ENCODE results near the gene PIP5K1C. TPM values are rescaled to one million over a fixed set of nuclear protein-coding genes. Genes with fewer than 3 reads are reported as not detected.
"Not testable (repeated sequence)": the region's sequence is repeated elsewhere in the genome, so short reads cannot be mapped to it uniquely, and the experiment has no call there.

The PIP5K1C gene
- total RNA-seq, 6 experiments from 2014 or later: 5.3 to 9.8 (median 7.6) TPM

DNA sequence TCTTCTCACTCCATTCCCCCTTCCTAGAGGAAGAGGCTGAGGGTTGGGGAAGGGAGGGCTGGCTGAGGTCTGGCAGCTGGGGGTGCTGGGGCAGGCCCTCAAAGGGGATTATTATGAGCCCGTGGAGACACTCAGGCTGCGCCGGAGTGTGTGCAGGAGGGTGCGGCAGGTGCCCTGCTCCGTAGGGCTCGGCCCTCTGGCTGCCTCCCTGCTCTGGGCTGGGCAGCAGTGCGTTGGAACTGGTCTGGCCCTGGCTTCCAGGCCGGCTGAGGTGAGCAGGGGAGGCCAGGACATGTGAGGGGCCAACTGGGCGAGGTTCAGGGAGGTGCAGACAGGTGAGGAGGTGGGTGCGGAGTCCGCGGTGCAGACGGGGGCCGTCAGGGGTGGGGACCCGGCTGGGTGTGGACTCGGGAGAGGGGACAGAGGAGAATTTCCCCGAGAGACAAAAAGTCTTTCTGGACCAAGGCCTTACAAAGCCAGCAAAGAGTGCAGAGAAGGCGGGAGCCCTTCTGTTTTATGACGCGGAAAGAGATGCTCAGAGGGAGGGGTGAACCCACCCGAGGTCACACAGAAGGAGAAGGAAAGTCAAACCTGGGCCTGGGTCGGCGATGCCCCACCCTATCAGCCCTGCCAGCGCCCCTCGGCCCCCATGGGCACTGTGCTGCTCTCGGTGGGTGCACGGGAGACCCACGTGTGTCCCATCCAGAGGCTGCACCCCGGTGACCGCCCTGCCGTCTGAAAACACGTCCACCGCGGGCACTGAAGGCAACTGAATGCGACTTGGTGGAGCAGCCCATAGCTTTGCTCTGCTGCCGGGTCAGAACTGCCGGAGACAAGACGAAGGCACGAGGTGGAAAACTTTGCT is 31.0 kb downstream of the PIP5K1C start:
- no peak overlapping the region for H3K4me3 ChIP-seq
- DNase-seq: no peak

GRCh38 chr19:3668331-3669081 is 31.8 kb downstream of the PIP5K1C start:
- ATAC-seq: no peak
- no peak for TF ChIP-seq POLR2A (IDR thresholded peaks at IDR 0.05)
- no peak for TF ChIP-seq CTCF (IDR thresholded peaks at IDR 0.05)
- H3K27me3 ChIP-seq: no peaks in the 10 kb centered on the region
- H3K4me3 ChIP-seq: no peak overlapping the region
- H3K4me1 ChIP-seq: no peaks in the 10 kb centered on the region
- intact Hi-C loops (cut with DNase I): loop anchor here (5.0 kb wide), 2 partner anchors 34 to 39 kb away; partner anchors contain the start of genes PIP5K1C (in 1 of the 2) and TJP3 (in 1 of the 2)
- H3K36me3 ChIP-seq: no peaks in the 10 kb centered on the region
- DNase-seq: no peak
- no peak overlapping the region for H3K27ac ChIP-seq
- 83% methylated on average over 8 of the region's 34 CpGs for WGBS (ENCODE audit: insufficient coverage, low coverage, low lambda C conversion rate, missing lambda C conversion rate)
- H3K9me3 ChIP-seq: no peaks in the 10 kb centered on the region

More for the DNA sequence above, 31.0 kb downstream of the PIP5K1C start:
- Histone ChIP-seq H3K9me3 (no peaks in the 10 kb centered on the region), H3K27ac (no peak overlapping the region), H3K4me1 (no peaks in the 10 kb centered on the region), H3K36me3 (no peaks in the 10 kb centered on the region), H3K27me3 (no peaks in the 10 kb centered on the region)
- ATAC-seq: no peak
- 90% methylated on average over 14 of the region's 39 CpGs for WGBS (ENCODE audit: insufficient coverage, low coverage, low lambda C conversion rate, missing lambda C conversion rate)
- intact Hi-C loops (cut with DNase I): loop anchor here (5.0 kb wide), 2 partner anchors 33 to 38 kb away; partner anchors contain the start of genes PIP5K1C (in 1 of the 2) and TJP3 (in 1 of the 2)
- no peak for TF ChIP-seq POLR2A (IDR thresholded peaks at IDR 0.05)
- TF ChIP-seq CTCF (IDR thresholded peaks at IDR 0.05): no peak

GRCh38 chr19:3667766-3668165 is 32.5 kb downstream of the PIP5K1C start:
- WGBS (ENCODE audit: insufficient coverage, low coverage, low lambda C conversion rate, missing lambda C conversion rate): 76% methylated on average over 3 of the region's 17 CpGs
- no peaks in the 10 kb centered on the region for H3K36me3 ChIP-seq
- H3K27ac ChIP-seq: no peak overlapping the region
- DNase-seq: no peak
- intact Hi-C loops (cut with DNase I): loop anchor here (5.0 kb wide), 2 partner anchors 35 to 40 kb away; partner anchors contain the start of genes PIP5K1C (in 1 of the 2) and TJP3 (in 1 of the 2)
- H3K4me1 ChIP-seq: no peaks in the 10 kb centered on the region
- H3K27me3 ChIP-seq: no peaks in the 10 kb centered on the region
- TF ChIP-seq CTCF (IDR thresholded peaks at IDR 0.05) (no peak), POLR2A (IDR thresholded peaks at IDR 0.05) (no peak)
- no peak for ATAC-seq
- no peak overlapping the region for H3K4me3 ChIP-seq
- no peaks in the 10 kb centered on the region for H3K9me3 ChIP-seq

DNA sequence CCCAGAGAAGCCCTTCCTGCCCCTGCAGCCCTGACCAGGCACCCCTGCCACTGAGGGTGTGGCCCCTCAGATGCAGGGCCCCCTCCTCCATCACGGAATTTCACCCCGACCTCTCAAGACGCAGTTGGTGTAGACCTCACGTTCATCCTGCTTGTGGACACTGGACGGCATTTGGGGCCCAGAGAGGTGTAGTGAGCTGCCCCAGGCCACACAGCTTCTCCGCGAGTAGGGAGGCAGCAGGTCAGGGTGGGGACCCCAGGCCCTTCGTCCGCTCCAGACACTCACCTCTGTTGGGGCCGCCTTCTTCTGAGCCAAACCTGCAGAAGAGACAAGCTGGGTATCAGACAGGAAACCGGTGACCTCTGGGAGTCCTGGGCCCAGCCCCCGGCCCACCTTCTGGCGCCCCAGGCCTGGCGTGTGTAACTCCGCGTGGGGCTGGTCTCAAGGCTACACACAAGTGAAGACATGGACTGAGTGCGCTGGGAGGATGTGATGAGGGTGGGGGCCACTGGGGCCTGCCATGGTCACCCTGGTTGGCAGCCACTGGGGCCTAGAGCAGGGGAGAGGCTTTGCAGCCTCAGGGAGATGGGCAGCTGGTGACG is 33.1 kb downstream of the PIP5K1C start:
- Histone ChIP-seq H3K36me3 (no peaks in the 10 kb centered on the region), H3K27ac (no peak overlapping the region), H3K4me1 (no peaks in the 10 kb centered on the region), H3K9me3 (no peaks in the 10 kb centered on the region), H3K4me3 (no peak overlapping the region), H3K27me3 (no peaks in the 10 kb centered on the region)
- TF ChIP-seq CTCF (IDR thresholded peaks at IDR 0.05) (no peak), POLR2A (IDR thresholded peaks at IDR 0.05) (no peak)
- intact Hi-C loops (cut with DNase I): loop anchor here (5.0 kb wide), 2 partner anchors 35 to 40 kb away; partner anchors contain the start of genes PIP5K1C (in 1 of the 2) and TJP3 (in 1 of the 2)
- DNase-seq: no peak
- 87% methylated on average over 3 of the region's 18 CpGs for WGBS (ENCODE audit: insufficient coverage, low coverage, low lambda C conversion rate, missing lambda C conversion rate)
- no peak for ATAC-seq

DNA sequence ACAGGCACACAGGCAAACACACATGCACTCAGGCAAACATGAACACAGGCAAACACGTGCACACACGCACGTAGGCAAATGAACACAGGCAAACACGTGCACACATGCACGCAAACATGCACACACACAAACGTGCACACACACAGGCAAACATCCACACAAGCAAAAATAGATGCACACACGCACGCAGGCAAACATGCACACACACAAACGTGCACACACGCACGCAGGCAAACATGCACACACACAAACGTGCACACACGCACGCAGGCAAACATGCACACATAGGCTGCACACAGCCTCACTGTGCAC is 33.8 kb downstream of the PIP5K1C start:
- WGBS (ENCODE audit: insufficient coverage, low coverage, low lambda C conversion rate, missing lambda C conversion rate): 80% methylated on average over 6 of the region's 14 CpGs
- not testable (repeated sequence) for H3K27ac ChIP-seq, H3K9me3 ChIP-seq, ATAC-seq, H3K27me3 ChIP-seq, H3K36me3 ChIP-seq, H3K4me3 ChIP-seq, H3K4me1 ChIP-seq, DNase-seq
- intact Hi-C loops (cut with DNase I): loop anchor here (5.0 kb wide), 2 partner anchors 36 to 41 kb away; partner anchors contain the start of genes PIP5K1C (in 1 of the 2) and TJP3 (in 1 of the 2)
